ENCODE measurements around the gene PLCB2.

The PLCB2 gene

DNA sequence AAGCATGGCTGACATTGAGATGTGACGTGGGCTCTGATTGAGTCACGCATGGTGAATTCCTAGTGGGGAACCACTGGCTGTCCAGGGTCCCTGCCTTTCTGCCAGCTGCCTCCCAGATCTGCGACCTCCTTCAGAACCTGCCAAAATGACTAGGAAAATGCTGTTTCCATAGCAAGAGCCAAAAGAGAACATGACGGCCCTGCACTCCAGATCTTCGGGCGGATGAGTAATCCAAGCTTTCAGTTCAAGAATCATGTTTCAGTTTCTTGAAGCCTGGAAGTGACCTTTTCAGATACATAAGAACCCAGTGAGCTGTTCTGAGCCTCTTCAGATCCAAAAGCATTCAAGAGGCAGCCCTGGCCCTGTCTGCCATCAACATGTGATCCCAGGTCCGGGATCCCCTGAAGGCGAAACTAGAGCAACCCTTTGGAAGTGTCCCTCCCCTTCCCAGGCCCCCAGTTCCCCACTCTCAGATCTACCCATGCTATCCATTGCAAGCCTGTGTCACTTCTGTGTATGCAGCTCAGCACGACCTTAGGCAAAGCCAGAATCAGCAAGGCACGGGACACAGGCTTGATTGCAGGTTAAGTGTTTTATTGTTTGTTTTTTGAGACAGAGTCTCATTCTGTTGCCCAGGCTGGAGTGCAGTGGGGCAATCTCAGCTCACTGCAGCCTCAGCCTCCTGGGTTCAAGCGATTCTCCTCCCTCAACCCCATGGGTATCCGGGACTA lies 44.5 kb downstream of the PLCB2 start:
- TF ChIP-seq, protein P1, sequence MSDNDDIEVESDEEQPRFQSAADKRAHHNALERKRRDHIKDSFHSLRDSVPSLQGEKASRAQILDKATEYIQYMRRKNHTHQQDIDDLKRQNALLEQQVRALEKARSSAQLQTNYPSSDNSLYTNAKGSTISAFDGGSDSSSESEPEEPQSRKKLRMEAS (IDR thresholded peaks at IDR 0.05; ENCODE audit: low read depth, low read length), result no peak
- no peak for TF ChIP-seq MYC (IDR thresholded peaks at IDR 0.05; ENCODE audit: low read depth, low read length)
- TF ChIP-seq POLR2A (IDR thresholded peaks at IDR 0.05; ENCODE audit: extremely low read depth, insufficient read length), result no peak
- no peak overlapping the region for H3K4me3 ChIP-seq (ENCODE audit: low read depth, low read length)
- DNase-seq (ENCODE audit: low read depth), result no peak

GRCh38 chr15:40259021-40259420 lies 48.7 kb downstream of the PLCB2 start:
- TF ChIP-seq MYC (IDR thresholded peaks at IDR 0.05; ENCODE audit: low read depth, low read length), result no peak
- no peak for TF ChIP-seq CTCF (IDR thresholded peaks at IDR 0.05; ENCODE audit: low read depth, low read length)
- no peak for TF ChIP-seq POLR2A (IDR thresholded peaks at IDR 0.05; ENCODE audit: extremely low read depth, insufficient read length)
- TF ChIP-seq, protein P1 (IDR thresholded peaks at IDR 0.05; ENCODE audit: low read depth, low read length), result no peak
- DNase-seq (ENCODE audit: low read depth), result no peak
- no peak overlapping the region for H3K4me3 ChIP-seq (ENCODE audit: low read depth, low read length)

DNA sequence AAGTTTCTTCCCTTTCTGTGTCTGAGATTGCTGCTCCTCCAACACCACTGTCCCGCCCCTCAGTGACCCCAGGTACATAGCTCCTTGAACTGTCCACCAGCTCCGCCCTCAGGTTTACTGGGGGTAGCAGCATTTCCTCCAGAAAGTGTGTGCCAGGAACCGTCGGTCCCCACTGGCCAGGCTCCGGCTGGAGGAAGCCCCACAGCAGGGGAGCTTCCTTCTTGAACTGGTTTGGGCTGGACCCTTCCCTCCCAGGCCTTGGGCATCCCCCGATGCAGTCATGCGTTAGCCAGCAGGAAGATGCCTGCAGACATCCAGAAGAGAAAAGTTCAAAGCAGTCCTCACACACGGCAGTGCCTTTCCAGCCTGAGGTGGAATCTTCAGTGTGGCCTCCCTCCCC lies 49.2 kb downstream of the PLCB2 start:
- DNase-seq (ENCODE audit: low read depth), result peak; percentile 53

GRCh38 chr15:40257656-40258450 lies 49.9 kb downstream of the PLCB2 start:
- no peak for DNase-seq (ENCODE audit: low read depth)

More for the DNA sequence above, 49.2 kb downstream of the PLCB2 start:
- H3K4me3 ChIP-seq (ENCODE audit: low read depth, low read length), result no peak overlapping the region
- TF ChIP-seq MYC (IDR thresholded peaks at IDR 0.05; ENCODE audit: low read depth, low read length) (no peak), CTCF (IDR thresholded peaks at IDR 0.05; ENCODE audit: low read depth, low read length) (no peak)

DNA sequence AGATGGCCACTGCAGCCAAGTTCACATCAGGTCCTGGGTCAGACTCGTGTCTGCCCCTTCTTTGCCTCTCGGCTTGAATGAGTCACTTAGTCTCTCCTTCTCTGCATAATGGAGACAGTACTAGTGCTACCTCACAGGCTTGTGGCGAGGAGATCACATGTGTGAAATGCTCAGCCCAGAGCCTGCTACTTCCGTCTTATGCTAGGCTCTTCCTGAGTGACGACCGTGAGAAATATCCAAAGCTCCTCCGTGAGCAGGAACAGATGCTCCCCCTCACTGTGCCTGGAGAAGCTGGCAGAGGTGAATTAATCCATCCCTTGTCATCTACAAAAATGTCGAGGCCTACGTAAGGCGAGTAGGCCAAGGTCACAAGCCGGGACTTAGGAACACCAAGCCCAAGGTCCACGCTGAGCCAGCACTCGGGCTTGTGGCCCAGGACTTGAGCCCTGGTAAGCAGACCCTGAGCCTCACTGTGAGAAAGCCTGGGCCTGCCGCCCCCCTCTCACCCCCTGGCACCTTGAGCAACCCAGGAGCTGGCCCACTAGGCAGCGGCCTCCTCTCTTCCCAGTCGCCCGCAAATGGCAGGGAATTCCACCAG lies 51.0 kb downstream of the PLCB2 start:
- no peak for DNase-seq (ENCODE audit: low read depth)
- TF ChIP-seq, protein P1 (IDR thresholded peaks at IDR 0.05; ENCODE audit: low read depth, low read length), result no peak
- no peak for TF ChIP-seq CTCF (IDR thresholded peaks at IDR 0.05; ENCODE audit: low read depth, low read length)
- TF ChIP-seq POLR2A (IDR thresholded peaks at IDR 0.05; ENCODE audit: extremely low read depth, insufficient read length), result no peak
- TF ChIP-seq MYC (IDR thresholded peaks at IDR 0.05; ENCODE audit: low read depth, low read length), result no peak
- H3K4me3 ChIP-seq (ENCODE audit: low read depth, low read length), result no peak overlapping the region

More at GRCh38 chr15:40257656-40258450, 49.9 kb downstream of the PLCB2 start:
- no peak for TF ChIP-seq POLR2A (IDR thresholded peaks at IDR 0.05; ENCODE audit: extremely low read depth, insufficient read length)
- TF ChIP-seq, protein P1 (IDR thresholded peaks at IDR 0.05; ENCODE audit: low read depth, low read length), result no peak
- TF ChIP-seq CTCF (IDR thresholded peaks at IDR 0.05; ENCODE audit: low read depth, low read length), result no peak
- no peak overlapping the region for H3K4me3 ChIP-seq (ENCODE audit: low read depth, low read length)

DNA sequence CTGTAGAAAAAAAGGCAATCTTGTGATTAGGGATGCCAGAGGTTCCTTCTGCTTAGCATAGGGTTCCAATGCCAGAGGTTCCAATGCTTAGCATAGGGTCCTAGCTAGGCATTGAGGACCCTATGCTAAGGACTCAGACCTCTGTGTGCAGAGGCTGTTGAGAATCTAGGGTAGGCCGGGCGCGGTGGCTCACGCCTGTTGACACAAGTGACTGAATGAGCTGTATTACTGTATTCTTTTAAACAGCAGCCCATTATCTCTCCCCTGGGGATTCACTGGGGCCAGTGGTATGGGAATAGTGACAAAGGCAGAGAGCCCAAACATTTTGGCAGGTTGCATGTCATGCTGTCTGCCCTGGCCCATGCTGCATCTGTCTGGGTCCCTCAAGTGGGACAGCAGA lies 52.7 kb downstream of the PLCB2 start:
- no peak overlapping the region for H3K4me3 ChIP-seq (ENCODE audit: low read depth, low read length)

More for the DNA sequence above, 52.7 kb downstream of the PLCB2 start:
- TF ChIP-seq POLR2A (IDR thresholded peaks at IDR 0.05; ENCODE audit: extremely low read depth, insufficient read length) (no peak), MYC (IDR thresholded peaks at IDR 0.05; ENCODE audit: low read depth, low read length) (no peak), CTCF (IDR thresholded peaks at IDR 0.05; ENCODE audit: low read depth, low read length) (no peak)
- TF ChIP-seq, protein P1 (IDR thresholded peaks at IDR 0.05; ENCODE audit: low read depth, low read length), result no peak
- no peak for DNase-seq (ENCODE audit: low read depth)
